Retinal pigment epithelial cell (primary cell): ENCODE data around the gene PDAP1.

Source experiments
- DNase-seq: peaks from one replicate; pipeline ENCODE4 v3.0.0-alpha.2; 2010; ENCODE audit warnings: low read depth
- H3K4me3 ChIP-seq: 2 replicates; pipeline ENCODE4 v1.5.1; 2011; ENCODE audit warnings: mild to moderate bottlenecking, low read length, control low read depth, moderate library complexity
- CTCF ChIP-seq: conservative IDR thresholded peaks from 2 replicates; pipeline ENCODE4 v1.5.1; 2011; ENCODE audit warnings: low read depth, low read length, control low read depth, inconsistent platforms

Gene PDAP1

GRCh38 chr7:99424932-99425730, 16.7 kb upstream of the PDAP1 start:
- no peak overlapping the region for H3K4me3 ChIP-seq
- no peak for TF ChIP-seq CTCF
- no peak for DNase-seq

GRCh38 chr7:99422625-99423024, 14.2 kb upstream of the PDAP1 start:
- no peak for DNase-seq
- TF ChIP-seq CTCF, result no peak

GRCh38 chr7:99422186-99422585, 13.8 kb upstream of the PDAP1 start:
- DNase-seq, result no peak
- no peak for TF ChIP-seq CTCF
- no peak overlapping the region for H3K4me3 ChIP-seq

More at GRCh38 chr7:99422625-99423024, 14.2 kb upstream of the PDAP1 start:
- H3K4me3 ChIP-seq, result no peak overlapping the region

- no peak for TF ChIP-seq CTCF
- no peak for DNase-seq
- H3K4me3 ChIP-seq, result no peak overlapping the region
These were observed 12.6 kb upstream of the PDAP1 start for GRCh38 chr7:99420986-99421385.

- H3K4me3 ChIP-seq, result no peak overlapping the region
- no peak for TF ChIP-seq CTCF
- no peak for DNase-seq
These were observed 11.8 kb upstream of the PDAP1 start for GRCh38 chr7:99420213-99420612.

- H3K4me3 ChIP-seq, result no peak overlapping the region
- DNase-seq, result no peak
- no peak for TF ChIP-seq CTCF
These were observed 11.1 kb upstream of the PDAP1 start for GRCh38 chr7:99419323-99420021.

GRCh38 chr7:99418260-99418659, 9.9 kb upstream of the PDAP1 start:
- TF ChIP-seq CTCF, result no peak
- H3K4me3 ChIP-seq, result no peak overlapping the region
- DNase-seq, result no peak
